ENCODE data around the gene C2orf76.

C2orf76 gene

GRCh38 chr2:119387381-119388129 lies 20.9 kb upstream of the C2orf76 start:
- Histone ChIP-seq H3K9me3 (ENCODE audit: insufficient read depth, low read length) (no peaks in the 10 kb centered on the region), H3K27me3 (ENCODE audit: low read length) (no peaks in the 10 kb centered on the region), H3F3A (ENCODE audit: insufficient read depth) (no peaks in the 10 kb centered on the region), H2AFZ (ENCODE audit: low read depth, low read length, severe bottlenecking) (no peak overlapping the region), H3K4me2 (ENCODE audit: low read depth, low read length, poor library complexity, severe bottlenecking) (no peak overlapping the region), H3K36me3 (ENCODE audit: low read length) (no peaks in the 10 kb centered on the region), H3K27ac (ENCODE audit: low read depth, low read length) (no peak overlapping the region), H3K9me2 (replicated peaks; ENCODE audit: insufficient read depth, low read length) (no peaks in the 10 kb centered on the region), H3K79me2 (ENCODE audit: insufficient read depth, low read length) (no peaks in the 10 kb centered on the region), H3K4me3 (ENCODE audit: insufficient read depth, low read length, poor library complexity, severe bottlenecking) (no peak overlapping the region), H3K9ac (ENCODE audit: low read length) (no peak overlapping the region), H4K20me1 (ENCODE audit: low read depth, low read length) (no peaks in the 10 kb centered on the region)
- TF ChIP-seq EZH2phosphoT487 (conservative IDR thresholded peaks at IDR 0.05; ENCODE audit: low read length): no peak
- TF ChIP-seq CTCF (IDR thresholded peaks at IDR 0.05; ENCODE audit: insufficient read depth, low read length, poor library complexity, severe bottlenecking): no peak

DNA sequence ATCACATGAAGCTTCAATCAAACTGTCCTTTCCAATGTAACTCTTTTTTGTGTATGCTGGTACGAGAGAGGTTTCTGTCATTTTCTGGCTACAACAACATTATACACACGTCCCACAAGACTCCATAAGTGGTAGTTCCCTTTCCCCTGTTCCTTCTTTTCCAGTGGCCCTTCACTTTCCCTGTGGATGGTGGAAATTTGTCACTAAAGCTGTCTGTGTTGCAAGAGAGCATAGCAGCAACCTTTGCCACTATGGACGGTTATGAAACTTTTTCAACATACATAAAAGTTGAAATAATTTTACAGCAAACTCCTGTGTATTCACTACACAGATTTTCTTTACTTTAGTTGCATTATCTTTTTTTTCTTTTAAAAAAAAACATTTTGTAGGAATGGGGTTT lies 18.8 kb upstream of the C2orf76 start:
- no peaks in the 10 kb centered on the region for H3K79me2 ChIP-seq (ENCODE audit: insufficient read depth, low read length)
- H3K27me3 ChIP-seq (ENCODE audit: low read length): no peaks in the 10 kb centered on the region
- no peaks in the 10 kb centered on the region for H3F3A ChIP-seq (ENCODE audit: insufficient read depth)
- H3K27ac ChIP-seq (ENCODE audit: low read depth, low read length): no peak overlapping the region
- no peaks in the 10 kb centered on the region for H3K9me2 ChIP-seq (replicated peaks; ENCODE audit: insufficient read depth, low read length)
- no peak overlapping the region for H2AFZ ChIP-seq (ENCODE audit: low read depth, low read length, severe bottlenecking)
- H3K4me2 ChIP-seq (ENCODE audit: low read depth, low read length, poor library complexity, severe bottlenecking): no peak overlapping the region
- no peak overlapping the region for H3K4me3 ChIP-seq (ENCODE audit: insufficient read depth, low read length, poor library complexity, severe bottlenecking)
- no peak for TF ChIP-seq EZH2phosphoT487 (conservative IDR thresholded peaks at IDR 0.05; ENCODE audit: low read length)
- no peak for TF ChIP-seq CTCF (IDR thresholded peaks at IDR 0.05; ENCODE audit: insufficient read depth, low read length, poor library complexity, severe bottlenecking)
- no peaks in the 10 kb centered on the region for H4K20me1 ChIP-seq (ENCODE audit: low read depth, low read length)
- no peak overlapping the region for H3K9ac ChIP-seq (ENCODE audit: low read length)
- no peaks in the 10 kb centered on the region for H3K9me3 ChIP-seq (ENCODE audit: insufficient read depth, low read length)
- no peaks in the 10 kb centered on the region for H3K36me3 ChIP-seq (ENCODE audit: low read length)

GRCh38 chr2:119384971-119385370 lies 18.3 kb upstream of the C2orf76 start:
- H3K4me3 ChIP-seq (ENCODE audit: insufficient read depth, low read length, poor library complexity, severe bottlenecking): no peak overlapping the region
- no peaks in the 10 kb centered on the region for H4K20me1 ChIP-seq (ENCODE audit: low read depth, low read length)
- no peaks in the 10 kb centered on the region for H3K9me3 ChIP-seq (ENCODE audit: insufficient read depth, low read length)
- H3K27me3 ChIP-seq (ENCODE audit: low read length): no peaks in the 10 kb centered on the region
- no peaks in the 10 kb centered on the region for H3K9me2 ChIP-seq (replicated peaks; ENCODE audit: insufficient read depth, low read length)
- H3K4me2 ChIP-seq (ENCODE audit: low read depth, low read length, poor library complexity, severe bottlenecking): no peak overlapping the region
- no peaks in the 10 kb centered on the region for H3F3A ChIP-seq (ENCODE audit: insufficient read depth)
- H3K9ac ChIP-seq (ENCODE audit: low read length): no peak overlapping the region
- H3K36me3 ChIP-seq (ENCODE audit: low read length): no peaks in the 10 kb centered on the region
- no peaks in the 10 kb centered on the region for H3K79me2 ChIP-seq (ENCODE audit: insufficient read depth, low read length)
- TF ChIP-seq CTCF (IDR thresholded peaks at IDR 0.05; ENCODE audit: insufficient read depth, low read length, poor library complexity, severe bottlenecking) (no peak), EZH2phosphoT487 (conservative IDR thresholded peaks at IDR 0.05; ENCODE audit: low read length) (no peak)
- no peak overlapping the region for H3K27ac ChIP-seq (ENCODE audit: low read depth, low read length)
- no peak overlapping the region for H2AFZ ChIP-seq (ENCODE audit: low read depth, low read length, severe bottlenecking)

Measured in SU-DHL-6 (cell line).